OCI-LY3 (cell line): ENCODE data around the gene MLXIP.

Experiments
- H2AFZ ChIP-seq: fragments of 200-600, 300-600 bp; shearing (Covaris generic); 2 replicates; pipeline ENCODE4 v1.6.0; 2014; ENCODE audit warnings: antibody characterized with exemption, low read depth, low read length
- H3K27ac ChIP-seq: fragments of 200-600, 300-600 bp; sonication (generic); 2 replicates; pipeline ENCODE4 v1.5.1; 2014; ENCODE audit warnings: mild to moderate bottlenecking, low read length, moderate library complexity, mixed read lengths
- H3K27me3 ChIP-seq: fragments of 200-600, 300-600 bp; sonication (generic); 2 replicates; pipeline ENCODE4 v1.6.1; 2014; ENCODE audit warnings: low read depth, low read length, mixed read lengths
- H3K36me3 ChIP-seq: fragments of 200-600, 300-600 bp; sonication (generic); replicated peaks from 2 replicates; pipeline ENCODE3; 2014; ENCODE audit warnings: low read depth, low read length, mixed read lengths
- H3K4me1 ChIP-seq: fragments of 300-600, 200-600 bp; sonication (generic); 2 replicates; pipeline ENCODE4 v1.6.1; 2014; ENCODE audit warnings: low read length, mixed read lengths
- H3K4me2 ChIP-seq: fragments of 200-600, 300-600 bp; sonication (generic); 2 replicates; pipeline ENCODE4 v1.6.1; 2014; ENCODE audit warnings: low read length, mixed read lengths
- H3K4me3 ChIP-seq: fragments of 300-600, 200-600 bp; sonication (generic); 2 replicates; pipeline ENCODE4 v1.5.1; 2014; ENCODE audit warnings: antibody characterized with exemption, mild to moderate bottlenecking, low read length, moderate library complexity
- H3K79me2 ChIP-seq: fragments of 300-600, 200-600 bp; shearing (Covaris generic); 2 replicates; pipeline ENCODE4 v1.6.1; 2014; ENCODE audit warnings: mild to moderate bottlenecking, low read length, mixed read lengths
- H3K9ac ChIP-seq: fragments of 300-600, 200-600 bp; shearing (Covaris generic); 2 replicates; pipeline ENCODE4 v1.6.0; 2014; ENCODE audit warnings: mild to moderate bottlenecking, low read length, moderate library complexity
- H3K9me3 ChIP-seq: fragments of 200-600, 300-600 bp; shearing (Covaris generic); 2 replicates; pipeline ENCODE4 v1.6.1; 2014; ENCODE audit warnings: low read length, mixed read lengths; ENCODE audit not compliant: insufficient read depth
- H4K20me1 ChIP-seq: fragments of 200-600, 300-600 bp; sonication (generic); 2 replicates; pipeline ENCODE4 v1.6.1; 2016; ENCODE audit warnings: low read length, mixed read lengths; ENCODE audit not compliant: insufficient read depth
- CTCF ChIP-seq: fragments of 200-600, 300-600 bp; sonication (generic); IDR thresholded peaks from 2 replicates; pipeline ENCODE4 v1.5.1; 2014; ENCODE audit warnings: antibody characterized with exemption, low read length, low read depth
- EZH2phosphoT487 ChIP-seq: fragments of 200-600 bp; shearing (Covaris generic); IDR thresholded peaks from 2 replicates; pipeline ENCODE4 v1.6.1; 2018; ENCODE audit warnings: antibody characterized with exemption, mixed run types, low read depth

The MLXIP gene

GRCh38 chr12:122126342-122126635 lies 47.7 kb downstream of the MLXIP start:
- H3K9me3 ChIP-seq: no peaks in the 10 kb centered on the region

DNA sequence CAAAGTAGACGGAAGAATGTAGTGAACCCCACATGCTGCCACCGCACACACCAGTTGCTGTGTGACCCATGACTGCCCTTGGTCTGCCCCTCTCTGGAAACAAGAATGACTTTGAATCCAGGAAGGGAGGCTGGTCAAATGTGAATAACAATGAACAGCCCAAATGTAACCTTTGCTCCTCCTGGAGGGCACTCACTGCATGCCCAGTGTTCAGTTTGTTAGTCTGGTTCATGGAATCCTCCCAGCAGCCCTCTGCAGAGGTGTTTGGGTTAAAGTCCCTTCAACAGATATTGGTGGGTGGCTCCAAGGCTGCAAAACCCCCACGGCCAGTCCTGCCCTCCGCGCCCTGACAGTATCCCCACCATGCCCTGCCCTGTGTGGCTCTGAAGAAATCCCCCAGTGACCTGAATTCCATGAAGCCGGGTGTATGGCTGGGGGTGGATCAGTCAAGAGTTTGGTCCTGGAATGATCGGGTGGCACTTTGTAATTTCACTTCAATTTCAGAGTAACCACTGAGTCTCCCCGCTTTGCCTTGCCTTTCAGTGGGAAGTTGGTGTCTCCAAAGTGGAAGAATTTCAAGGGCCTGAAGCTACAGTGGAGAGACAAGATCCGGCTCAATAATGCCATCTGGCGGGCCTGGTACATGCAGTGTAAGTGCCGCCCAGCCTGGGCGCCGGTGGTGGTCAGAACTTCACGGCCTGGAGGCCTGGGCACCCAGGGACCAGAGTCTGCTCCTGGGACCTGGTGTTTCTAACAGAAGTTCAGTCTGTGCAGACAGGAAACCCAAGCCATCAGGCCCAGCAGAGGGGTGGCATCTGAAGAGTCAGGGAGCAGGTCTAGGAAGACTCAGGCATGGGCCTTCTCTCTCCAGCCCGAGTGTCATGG lies 48.4 kb downstream of the MLXIP start:
- Histone ChIP-seq H4K20me1 (peaks cover 16% of the 10 kb centered on the region), H3K27ac (no peak overlapping the region), H3K4me1 (peaks cover 6% of the 10 kb centered on the region; the same call in 1 of the 2 replicates), H3K4me3 (no peak overlapping the region), H3K4me2 (no peak overlapping the region), H3K9ac (no peak overlapping the region), H3K27me3 (no peaks in the 10 kb centered on the region), H3K79me2 (peaks cover 24% of the 10 kb centered on the region; the same call in 1 of the 2 replicates), H3K36me3 (no peaks in the 10 kb centered on the region), H3K9me3 (no peaks in the 10 kb centered on the region), H2AFZ (no peak overlapping the region)
- no peak for TF ChIP-seq CTCF
- TF ChIP-seq EZH2phosphoT487: no peak

More at GRCh38 chr12:122126342-122126635, 47.7 kb downstream of the MLXIP start:
- Histone ChIP-seq H3K4me1 (peaks cover 6% of the 10 kb centered on the region; the same call in 1 of the 2 replicates), H4K20me1 (peaks cover 19% of the 10 kb centered on the region), H3K27me3 (no peaks in the 10 kb centered on the region), H3K27ac (no peak overlapping the region), H3K4me3 (no peak overlapping the region), H2AFZ (no peak overlapping the region), H3K36me3 (no peaks in the 10 kb centered on the region), H3K79me2 (peaks cover 29% of the 10 kb centered on the region; the same call in 1 of the 2 replicates), H3K9ac (no peak overlapping the region), H3K4me2 (no peak overlapping the region)
- no peak for TF ChIP-seq EZH2phosphoT487

- Histone ChIP-seq H3K4me1 (peaks cover 6% of the 10 kb centered on the region; the same call in 1 of the 2 replicates), H3K4me2 (no peak overlapping the region), H2AFZ (no peak overlapping the region), H3K4me3 (no peak overlapping the region), H3K9ac (no peak overlapping the region), H3K36me3 (peaks cover 5% of the 10 kb centered on the region), H4K20me1 (peaks cover 13% of the 10 kb centered on the region), H3K9me3 (no peaks in the 10 kb centered on the region), H3K79me2 (peaks cover 23% of the 10 kb centered on the region; the same call in 1 of the 2 replicates), H3K27me3 (no peaks in the 10 kb centered on the region), H3K27ac (no peak overlapping the region)
- TF ChIP-seq EZH2phosphoT487 (no peak), CTCF (no peak)
Observed at GRCh38 chr12:122127839-122128238, 49.3 kb downstream of the MLXIP start.

- Histone ChIP-seq H3K9me3 (no peaks in the 10 kb centered on the region), H3K4me1 (0 out of 2 replicates have a peak, but pooled peaks cover under 1% of the 10 kb centered on the region), H3K36me3 (peaks cover 6% of the 10 kb centered on the region), H2AFZ (no peak overlapping the region), H3K27me3 (no peaks in the 10 kb centered on the region), H3K9ac (no peak overlapping the region), H3K27ac (no peak overlapping the region), H3K4me3 (no peak overlapping the region), H3K4me2 (no peak overlapping the region), H3K79me2 (peaks cover 22% of the 10 kb centered on the region; the same call in 1 of the 2 replicates), H4K20me1 (peaks cover 11% of the 10 kb centered on the region)
- no peak for TF ChIP-seq CTCF
- no peak for TF ChIP-seq EZH2phosphoT487
Observed at GRCh38 chr12:122128481-122128880, 49.9 kb downstream of the MLXIP start.
